ENCODE data around the gene CRYBA2. TPM values are rescaled to one million over a fixed set of nuclear protein-coding genes. Genes with fewer than 3 reads are reported as not detected.

Gene CRYBA2
- total and polyA plus RNA-seq, 2 experiments from 2014 or later, result not detected

- Histone ChIP-seq H3K27me3 (peaks cover 96% of the 10 kb centered on the region), H3K27ac (no peak overlapping the region), H3K36me3 (no peaks in the 10 kb centered on the region), H3K4me3 (no peak overlapping the region), H3K9me3 (ENCODE audit: low read depth) (no peaks in the 10 kb centered on the region), H3K4me1 (ENCODE audit: low read depth) (peaks cover 4% of the 10 kb centered on the region)
- no peak for DNase-seq (ENCODE audit: low read depth in 1 of 2, low spot score in 1 of 2)
- TF ChIP-seq CTCF (IDR thresholded peaks at IDR 0.05; ENCODE audit: low read depth, low read length), result no peak
Observed at GRCh38 chr2:218992196-218992595, 1.0 kb downstream of the CRYBA2 start.

DNA sequence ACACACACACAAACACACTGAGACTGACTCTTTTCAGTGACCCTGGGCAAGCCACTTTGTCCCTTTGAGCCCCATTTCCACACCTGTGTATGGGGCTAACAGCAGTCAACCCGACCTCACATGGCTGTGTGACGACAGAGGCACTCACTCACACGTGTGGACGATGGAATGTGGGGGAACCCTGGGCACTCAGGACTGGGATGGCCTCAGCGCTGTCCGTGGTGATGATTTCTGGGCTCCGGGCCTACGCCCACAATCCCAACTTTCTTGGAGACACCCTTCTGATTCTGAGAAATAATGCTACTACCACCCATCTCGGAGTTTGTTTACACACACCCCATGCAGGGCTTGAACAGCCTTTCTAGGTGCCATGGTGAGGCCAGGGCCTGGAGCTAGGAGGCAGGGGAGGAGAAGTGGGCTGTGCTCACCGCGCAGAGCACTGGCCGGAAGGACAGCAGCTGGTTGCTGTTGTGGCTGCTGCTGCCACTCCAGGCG lies 1.5 kb downstream of the CRYBA2 start:
- no peaks in the 10 kb centered on the region for H3K36me3 ChIP-seq
- peaks cover 98% of the 10 kb centered on the region for H3K27me3 ChIP-seq
- no peaks in the 10 kb centered on the region for H3K9me3 ChIP-seq (ENCODE audit: low read depth)
- no peak overlapping the region for H3K4me3 ChIP-seq
- H3K4me1 ChIP-seq (ENCODE audit: low read depth), result peaks cover 4% of the 10 kb centered on the region
- no peak overlapping the region for H3K27ac ChIP-seq
- TF ChIP-seq CTCF (IDR thresholded peaks at IDR 0.05; ENCODE audit: low read depth, low read length), result no peak
- DNase-seq (ENCODE audit: low read depth in 1 of 2, low spot score in 1 of 2), result peak; percentile 37 to 54

DNA sequence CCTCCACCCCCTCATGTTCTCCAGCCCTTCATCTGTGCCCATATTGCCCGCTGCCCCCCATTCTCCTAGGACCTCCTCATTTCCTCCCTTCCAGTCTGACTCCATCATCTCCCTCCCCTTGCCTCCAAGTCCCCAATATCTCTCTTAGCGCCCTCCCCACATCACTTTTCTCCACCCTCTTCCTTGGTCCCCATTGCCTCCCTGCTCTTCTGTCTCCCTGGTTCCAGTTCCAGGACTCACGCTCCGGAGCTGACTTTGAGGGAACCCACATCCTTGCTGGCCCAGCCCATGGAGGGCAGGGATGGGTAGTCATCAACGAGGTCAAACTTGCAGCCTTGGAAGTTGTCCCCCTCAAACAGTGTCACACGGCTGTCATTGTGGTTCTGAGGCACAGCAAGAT lies 2.6 kb downstream of the CRYBA2 start:
- DNase-seq (ENCODE audit: low read depth in 1 of 2, low spot score in 1 of 2), result no peak
- Histone ChIP-seq H3K4me1 (ENCODE audit: low read depth) (peaks cover 4% of the 10 kb centered on the region), H3K27ac (no peak overlapping the region), H3K36me3 (no peaks in the 10 kb centered on the region), H3K9me3 (ENCODE audit: low read depth) (no peaks in the 10 kb centered on the region), H3K27me3 (peaks cover 100% of the 10 kb centered on the region), H3K4me3 (no peak overlapping the region)
- TF ChIP-seq CTCF (IDR thresholded peaks at IDR 0.05; ENCODE audit: low read depth, low read length), result no peak

GRCh38 chr2:218990052-218990451 lies 3.2 kb downstream of the CRYBA2 start:
- DNase-seq (ENCODE audit: low read depth in 1 of 2, low spot score in 1 of 2), result no peak
- Histone ChIP-seq H3K9me3 (ENCODE audit: low read depth) (no peaks in the 10 kb centered on the region), H3K36me3 (no peaks in the 10 kb centered on the region), H3K4me1 (ENCODE audit: low read depth) (peaks cover 5% of the 10 kb centered on the region), H3K4me3 (no peak overlapping the region), H3K27me3 (peaks cover 100% of the 10 kb centered on the region), H3K27ac (no peak overlapping the region)
- TF ChIP-seq CTCF (IDR thresholded peaks at IDR 0.05; ENCODE audit: low read depth, low read length), result no peak

GRCh38 chr2:218988650-218989049 lies 4.6 kb downstream of the CRYBA2 start:
- DNase-seq (ENCODE audit: low read depth in 1 of 2, low spot score in 1 of 2), result no peak
- Histone ChIP-seq H3K4me3 (no peak overlapping the region), H3K4me1 (ENCODE audit: low read depth) (peaks cover 7% of the 10 kb centered on the region), H3K27ac (no peak overlapping the region), H3K9me3 (ENCODE audit: low read depth) (no peaks in the 10 kb centered on the region), H3K27me3 (peaks cover 100% of the 10 kb centered on the region), H3K36me3 (no peaks in the 10 kb centered on the region)
- no peak for TF ChIP-seq CTCF (IDR thresholded peaks at IDR 0.05; ENCODE audit: low read depth, low read length)

GRCh38 chr2:218988164-218988563 lies 5.1 kb downstream of the CRYBA2 start:
- no peaks in the 10 kb centered on the region for H3K9me3 ChIP-seq (ENCODE audit: low read depth)
- H3K4me1 ChIP-seq (ENCODE audit: low read depth), result peaks cover 5% of the 10 kb centered on the region
- no peaks in the 10 kb centered on the region for H3K36me3 ChIP-seq
- no peak for TF ChIP-seq CTCF (IDR thresholded peaks at IDR 0.05; ENCODE audit: low read depth, low read length)
- no peak for DNase-seq (ENCODE audit: low read depth in 1 of 2, low spot score in 1 of 2)
- H3K27ac ChIP-seq, result no peak overlapping the region
- peaks cover 100% of the 10 kb centered on the region for H3K27me3 ChIP-seq
- no peak overlapping the region for H3K4me3 ChIP-seq

All from cardiac muscle cell (in vitro differentiated cells and primary cell).